B cell (primary cell): ENCODE data around the gene MYCN.

Experiments
- EZH2 ChIP-seq: IDR thresholded peaks from 2 replicates; pipeline ENCODE4 v1.6.1; 2012; ENCODE audit warnings: borderline replicate concordance, low read depth, mild to moderate bottlenecking, moderate library complexity, low read length; ENCODE audit not compliant: insufficient read depth, poor library complexity, severe bottlenecking
- TF ChIP-seq, protein P1 (sequence below): fragments of 200-600 bp; IDR thresholded peaks from one replicate; pipeline ENCODE4 v1.8.0; 2022; ENCODE audit warnings: antibody characterized with exemption, mild to moderate bottlenecking

GRCh38 chr2:15893689-15894480 is 46.5 kb upstream of the MYCN start:
- TF ChIP-seq, protein P1, sequence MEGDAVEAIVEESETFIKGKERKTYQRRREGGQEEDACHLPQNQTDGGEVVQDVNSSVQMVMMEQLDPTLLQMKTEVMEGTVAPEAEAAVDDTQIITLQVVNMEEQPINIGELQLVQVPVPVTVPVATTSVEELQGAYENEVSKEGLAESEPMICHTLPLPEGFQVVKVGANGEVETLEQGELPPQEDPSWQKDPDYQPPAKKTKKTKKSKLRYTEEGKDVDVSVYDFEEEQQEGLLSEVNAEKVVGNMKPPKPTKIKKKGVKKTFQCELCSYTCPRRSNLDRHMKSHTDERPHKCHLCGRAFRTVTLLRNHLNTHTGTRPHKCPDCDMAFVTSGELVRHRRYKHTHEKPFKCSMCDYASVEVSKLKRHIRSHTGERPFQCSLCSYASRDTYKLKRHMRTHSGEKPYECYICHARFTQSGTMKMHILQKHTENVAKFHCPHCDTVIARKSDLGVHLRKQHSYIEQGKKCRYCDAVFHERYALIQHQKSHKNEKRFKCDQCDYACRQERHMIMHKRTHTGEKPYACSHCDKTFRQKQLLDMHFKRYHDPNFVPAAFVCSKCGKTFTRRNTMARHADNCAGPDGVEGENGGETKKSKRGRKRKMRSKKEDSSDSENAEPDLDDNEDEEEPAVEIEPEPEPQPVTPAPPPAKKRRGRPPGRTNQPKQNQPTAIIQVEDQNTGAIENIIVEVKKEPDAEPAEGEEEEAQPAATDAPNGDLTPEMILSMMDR = no peak
- TF ChIP-seq EZH2 = no peak
